Glutamatergic neuron (in vitro differentiated cells): ENCODE results near the gene CDH15. TPM values are rescaled to one million over a fixed set of nuclear protein-coding genes. Genes with fewer than 3 reads are reported as not detected.

Source experiments
- DNase-seq: peaks from one replicate; pipeline ENCODE4 v3.0.0; 2022
- H3K27ac Mint-ChIP-seq: one replicate; pipeline ENCODE4 v1.8.0; 2020; ENCODE audit warnings: mild to moderate bottlenecking, mixed read lengths, inconsistent platforms; ENCODE audit not compliant: unreplicated experiment
- H3K27me3 Mint-ChIP-seq: one replicate; pipeline ENCODE4 v1.8.0; 2020; ENCODE audit warnings: mild to moderate bottlenecking, moderate library complexity, mixed read lengths, inconsistent platforms; ENCODE audit not compliant: unreplicated experiment
- H3K36me3 Mint-ChIP-seq: one replicate; pipeline ENCODE4 v1.8.0; 2020; ENCODE audit warnings: mild to moderate bottlenecking, mixed read lengths, inconsistent platforms; ENCODE audit not compliant: unreplicated experiment
- H3K4me1 Mint-ChIP-seq: one replicate; pipeline ENCODE4 v1.8.0; 2020; ENCODE audit warnings: mild to moderate bottlenecking, low read depth, mixed read lengths, inconsistent platforms; ENCODE audit not compliant: unreplicated experiment
- H3K4me3 Mint-ChIP-seq: one replicate; pipeline ENCODE4 v1.8.0; 2020; ENCODE audit warnings: mild to moderate bottlenecking, mixed read lengths, inconsistent platforms; ENCODE audit not compliant: unreplicated experiment
- H3K9me3 Mint-ChIP-seq: one replicate; pipeline ENCODE4 v1.8.0; 2020; ENCODE audit warnings: mild to moderate bottlenecking, moderate library complexity, mixed read lengths, inconsistent platforms; ENCODE audit not compliant: unreplicated experiment
- CTCF ChIP-seq: fragments of 200-600 bp; sonication (generic); IDR thresholded peaks from one replicate; pipeline ENCODE4 v1.5.0; 2021; ENCODE audit not compliant: partially characterized antibody, unreplicated experiment
- total RNA-seq: library from RNA; stranded (reverse); fragmentation: NEBNext Ultra II Directional; extraction: Animal tissue kit (Norgen Biotek cat#: 25700); gene quantifications from one replicate; pipeline ENCODE4 v1.2.1, GENCODE V29; 2021; ENCODE audit not compliant: unreplicated experiment

Gene CDH15
- total RNA-seq, 1 donor from 2014 or later, result 12.6 TPM

- no peak overlapping the region for H3K27ac Mint-ChIP-seq
- peaks cover 10% of the 10 kb centered on the region for H3K4me1 Mint-ChIP-seq
- DNase-seq, result no peak
- no peak overlapping the region for H3K4me3 Mint-ChIP-seq
- H3K27me3 Mint-ChIP-seq, result peaks cover 5% of the 10 kb centered on the region
- peaks cover 5% of the 10 kb centered on the region for H3K9me3 Mint-ChIP-seq
- H3K36me3 Mint-ChIP-seq, result peaks cover 12% of the 10 kb centered on the region
- no peak for TF ChIP-seq CTCF
These were observed 15.5 kb upstream of the CDH15 start for GRCh38 chr16:89155851-89156739.

GRCh38 chr16:89156740-89157645 is 14.6 kb upstream of the CDH15 start:
- peaks cover 10% of the 10 kb centered on the region for H3K4me1 Mint-ChIP-seq
- no peak for TF ChIP-seq CTCF
- H3K9me3 Mint-ChIP-seq, result peaks cover 5% of the 10 kb centered on the region

DNA sequence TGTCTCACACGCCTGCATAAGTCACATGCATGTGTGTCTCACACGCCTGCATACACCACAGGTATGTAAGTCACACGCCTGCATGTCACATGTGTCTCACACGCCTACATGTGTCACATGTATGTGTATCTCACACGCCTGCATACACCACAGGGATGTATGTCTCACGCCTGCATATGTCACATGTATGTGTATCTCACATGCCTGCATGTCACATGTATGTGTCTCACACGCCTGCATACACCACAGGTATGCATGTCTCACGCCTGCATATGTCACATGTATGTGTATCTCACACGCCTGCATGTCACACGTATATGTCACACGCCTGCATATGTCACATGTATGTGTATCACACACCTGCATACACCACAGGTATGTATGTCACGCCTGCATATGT is 13.8 kb upstream of the CDH15 start:
- H3K27me3 Mint-ChIP-seq, result peaks cover 14% of the 10 kb centered on the region
- no peak overlapping the region for H3K4me3 Mint-ChIP-seq
- no peak overlapping the region for H3K27ac Mint-ChIP-seq
- DNase-seq, result no peak
- H3K9me3 Mint-ChIP-seq, result peaks cover 8% of the 10 kb centered on the region
- H3K36me3 Mint-ChIP-seq, result peaks cover under 1% of the 10 kb centered on the region
- no peak for TF ChIP-seq CTCF
- H3K4me1 Mint-ChIP-seq, result peaks cover 10% of the 10 kb centered on the region

More at GRCh38 chr16:89156740-89157645, 14.6 kb upstream of the CDH15 start:
- DNase-seq, result no peak
- H3K4me3 Mint-ChIP-seq, result no peak overlapping the region
- no peak overlapping the region for H3K27ac Mint-ChIP-seq
- peaks cover 9% of the 10 kb centered on the region for H3K27me3 Mint-ChIP-seq
- peaks cover 4% of the 10 kb centered on the region for H3K36me3 Mint-ChIP-seq

- no peak overlapping the region for H3K4me3 Mint-ChIP-seq
- peaks cover 8% of the 10 kb centered on the region for H3K9me3 Mint-ChIP-seq
- peaks cover 14% of the 10 kb centered on the region for H3K27me3 Mint-ChIP-seq
- no peaks in the 10 kb centered on the region for H3K36me3 Mint-ChIP-seq
- no peak for DNase-seq
- H3K27ac Mint-ChIP-seq, result no peak overlapping the region
- TF ChIP-seq CTCF, result no peak
- peaks cover 17% of the 10 kb centered on the region for H3K4me1 Mint-ChIP-seq
These were observed 12.3 kb upstream of the CDH15 start for GRCh38 chr16:89159066-89159849.
